Tongue (tissue), 2 donors: ENCODE data around the gene CLDN9. TPM values are rescaled to one million over a fixed set of nuclear protein-coding genes. Genes with fewer than 3 reads are reported as not detected.

Experiments used
- DNase-seq: peaks from one replicate; pipeline ENCODE4 v3.0.0-alpha.2; 2015
- total RNA-seq: library from RNA; depleted of rRNA; stranded (reverse); fragments of >200 nt; gene quantifications from one replicate; pipeline ENCODE4 v1.2.3, GENCODE V29; 2014

CLDN9 gene, protein sequence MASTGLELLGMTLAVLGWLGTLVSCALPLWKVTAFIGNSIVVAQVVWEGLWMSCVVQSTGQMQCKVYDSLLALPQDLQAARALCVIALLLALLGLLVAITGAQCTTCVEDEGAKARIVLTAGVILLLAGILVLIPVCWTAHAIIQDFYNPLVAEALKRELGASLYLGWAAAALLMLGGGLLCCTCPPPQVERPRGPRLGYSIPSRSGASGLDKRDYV
- not detected for total RNA-seq

DNA sequence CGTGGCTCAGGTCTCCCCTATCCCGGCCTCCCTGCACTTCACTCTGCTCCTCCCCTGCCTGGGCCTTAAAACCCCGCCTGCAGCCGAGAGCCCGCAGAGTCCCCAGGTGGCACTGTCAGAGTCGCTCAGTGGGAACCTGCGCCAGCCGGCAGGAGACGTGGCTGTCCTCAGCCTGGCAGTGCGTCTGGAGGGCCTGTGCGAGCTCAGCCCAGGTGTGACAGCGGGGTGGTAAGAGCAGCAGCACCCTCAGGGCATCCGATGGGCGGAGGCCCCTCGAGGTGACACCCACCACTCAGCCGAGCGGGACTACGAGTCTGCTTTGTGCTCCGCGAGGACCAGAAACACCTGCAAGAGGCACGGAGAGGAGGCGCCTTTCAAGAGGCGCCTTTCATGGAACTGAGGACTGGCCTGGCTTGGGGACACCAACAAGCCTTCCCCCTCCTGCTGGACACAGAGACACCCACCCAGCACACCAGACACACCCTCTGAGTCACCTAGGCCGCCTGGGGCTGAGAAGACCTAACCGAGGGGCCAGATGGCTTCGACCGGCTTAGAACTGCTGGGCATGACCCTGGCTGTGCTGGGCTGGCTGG lies at the start of gene CLDN9:
TSS of gene CLDN9 (plus strand) at position 96 of the 593 bp plus-strand sequence. CDS start at position 536, 440 bp downstream.
- no peak for DNase-seq

DNA sequence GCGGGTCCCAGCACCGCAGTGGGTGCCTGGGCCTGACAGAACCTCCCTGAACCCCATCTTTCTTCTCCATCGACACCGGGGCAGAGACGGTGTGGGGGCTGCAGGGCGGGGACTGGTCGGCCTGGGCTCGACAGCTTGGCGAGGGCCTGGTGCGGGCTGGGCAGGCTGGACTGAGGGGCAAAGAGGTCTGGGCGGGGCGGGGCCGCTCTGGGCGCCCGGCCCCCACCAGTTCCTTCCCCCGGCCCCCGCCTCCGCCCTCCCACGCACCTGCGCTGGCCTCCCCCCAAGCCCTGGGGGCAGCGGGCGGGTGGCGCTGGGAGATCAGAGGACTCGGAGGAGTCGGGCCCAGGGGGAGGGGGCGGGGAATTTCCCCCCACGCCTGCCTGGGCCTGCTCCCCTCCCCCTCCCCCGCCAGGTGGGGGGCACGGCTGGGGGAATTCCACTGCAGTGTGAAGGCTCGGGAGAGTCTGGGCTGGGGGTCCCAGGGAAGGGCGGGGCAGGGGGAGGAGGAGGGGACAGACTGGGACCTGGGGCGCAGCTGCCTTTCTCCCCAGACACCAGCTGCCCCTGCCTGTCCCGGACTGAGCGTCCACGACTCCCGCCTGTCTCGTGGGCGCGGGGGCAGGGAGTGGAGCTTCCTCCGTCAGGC lies 49.5 kb upstream of the CLDN9 start:
- DNase-seq = peak; percentile 73

GRCh38 chr16:2963723-2964474 lies 48.8 kb upstream of the CLDN9 start, which contains the start of gene KREMEN2:
TSS of gene KREMEN2 (plus strand) at chr16:2964275. CDS start at chr16:2964521, 246 bp downstream.
- peak; percentile 73 for DNase-seq

DNA sequence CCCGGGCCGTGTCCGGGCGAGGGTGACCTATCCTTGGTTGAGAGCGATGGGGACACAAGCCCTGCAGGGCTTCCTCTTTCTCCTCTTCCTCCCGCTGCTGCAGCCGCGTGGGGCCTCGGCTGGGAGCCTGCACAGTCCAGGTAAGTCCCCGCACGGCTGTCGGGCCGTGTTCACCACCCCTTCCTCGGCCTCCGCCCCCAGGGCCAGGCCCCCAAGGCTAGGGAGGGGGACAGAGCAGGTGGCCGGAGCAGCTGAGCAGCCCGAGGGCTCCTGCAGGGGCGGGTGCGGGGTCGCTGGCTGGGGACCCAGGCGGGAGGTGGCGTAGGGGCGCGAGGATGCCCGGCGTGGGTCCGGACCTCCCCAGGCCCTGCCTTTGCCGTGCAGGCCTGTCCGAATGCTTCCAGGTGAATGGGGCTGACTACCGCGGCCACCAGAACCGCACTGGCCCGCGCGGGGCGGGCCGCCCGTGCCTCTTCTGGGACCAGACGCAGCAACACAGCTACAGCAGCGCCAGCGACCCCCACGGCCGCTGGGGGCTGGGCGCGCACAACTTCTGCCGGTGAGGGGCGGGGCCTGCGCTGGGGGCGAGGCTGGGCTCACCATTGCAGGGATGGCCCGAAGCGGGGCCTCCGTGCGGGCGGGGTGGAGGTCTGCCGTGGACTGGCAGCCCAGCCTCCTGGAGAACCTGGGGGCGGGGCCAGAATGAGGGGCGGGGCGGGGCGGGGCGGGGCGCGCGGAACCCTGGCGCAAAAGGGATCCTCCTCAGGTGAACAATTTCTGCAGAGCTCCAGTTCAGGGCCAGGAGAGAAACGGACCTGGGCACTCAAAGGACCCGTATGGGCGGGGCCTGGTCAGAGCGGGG lies 48.0 kb upstream of the CLDN9 start:
- DNase-seq = peak; percentile 82

GRCh38 chr16:2966043-2966807 lies 46.5 kb upstream of the CLDN9 start:
- DNase-seq = no peak

- no peak for DNase-seq
Observed at GRCh38 chr16:2966808-2967191, 45.9 kb upstream of the CLDN9 start.

- DNase-seq = no peak
Observed at GRCh38 chr16:2967211-2967631, 45.5 kb upstream of the CLDN9 start.

GRCh38 chr16:2967721-2968161 lies 45.0 kb upstream of the CLDN9 start:
- DNase-seq = no peak

DNA sequence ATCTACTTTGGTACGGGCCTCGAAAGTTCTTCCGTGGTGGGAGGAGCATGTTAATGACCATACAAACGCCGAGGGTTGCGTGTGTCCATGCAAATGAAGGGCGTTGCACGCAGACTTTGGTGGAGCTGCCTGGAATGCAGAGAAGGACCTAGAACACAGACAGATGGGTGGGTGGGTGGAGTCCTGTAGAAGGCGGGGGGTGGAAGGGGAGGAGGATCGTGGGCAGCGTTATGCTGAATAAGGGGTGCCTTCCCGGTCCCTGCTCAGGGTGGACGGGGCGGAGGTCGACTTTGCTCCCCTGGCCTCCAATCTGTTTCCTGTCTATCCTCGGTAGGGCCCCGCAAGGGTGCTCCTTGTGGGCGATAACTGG lies 44.4 kb upstream of the CLDN9 start:
- no peak for DNase-seq

DNA sequence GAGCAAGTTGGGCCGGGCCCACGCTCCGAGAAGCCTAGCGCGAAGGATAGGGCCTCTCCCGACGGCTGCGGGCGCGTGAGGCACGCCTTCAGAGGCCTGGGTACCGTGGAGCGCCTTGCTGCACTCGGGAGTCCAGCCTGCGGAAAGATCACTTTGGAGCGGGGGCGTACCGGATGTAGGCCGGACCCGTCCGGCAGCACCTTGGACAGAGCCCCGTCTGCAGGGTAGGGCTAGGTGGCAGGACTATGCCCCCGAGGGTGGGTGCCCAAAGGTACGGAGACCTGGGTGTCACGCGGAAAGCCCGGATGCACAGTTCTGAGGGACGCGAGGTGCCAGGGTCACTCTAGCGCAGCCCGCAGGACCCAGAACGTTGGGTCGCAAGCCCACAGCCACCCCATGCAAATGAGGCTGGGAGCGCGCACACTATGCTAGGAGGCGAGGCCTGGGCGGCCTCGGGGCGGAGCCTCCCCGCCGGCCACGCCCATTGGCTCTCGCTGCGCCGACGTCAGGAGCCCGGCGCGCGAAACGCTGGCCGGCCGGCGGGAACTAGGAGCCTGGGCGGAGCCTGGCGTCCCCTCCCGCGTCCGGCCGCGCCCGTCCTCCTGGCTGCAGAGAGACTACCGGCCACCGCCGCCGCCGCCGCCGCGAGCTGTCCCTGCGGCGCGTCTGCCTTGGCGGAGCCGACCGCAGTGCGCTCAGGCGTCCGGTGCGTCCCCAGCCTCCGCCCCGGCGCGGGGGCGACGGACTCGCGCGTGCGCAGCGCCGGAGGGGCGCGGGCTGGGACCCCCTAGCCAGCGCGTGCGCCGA lies 43.8 kb upstream of the CLDN9 start, which contains the start of gene PAQR4:
TSS of gene PAQR4 (plus strand) at position 611 of the 807 bp plus-strand sequence. CDS start 327 bp downstream, outside the sequence.
- DNase-seq = peak; percentile 92

DNA sequence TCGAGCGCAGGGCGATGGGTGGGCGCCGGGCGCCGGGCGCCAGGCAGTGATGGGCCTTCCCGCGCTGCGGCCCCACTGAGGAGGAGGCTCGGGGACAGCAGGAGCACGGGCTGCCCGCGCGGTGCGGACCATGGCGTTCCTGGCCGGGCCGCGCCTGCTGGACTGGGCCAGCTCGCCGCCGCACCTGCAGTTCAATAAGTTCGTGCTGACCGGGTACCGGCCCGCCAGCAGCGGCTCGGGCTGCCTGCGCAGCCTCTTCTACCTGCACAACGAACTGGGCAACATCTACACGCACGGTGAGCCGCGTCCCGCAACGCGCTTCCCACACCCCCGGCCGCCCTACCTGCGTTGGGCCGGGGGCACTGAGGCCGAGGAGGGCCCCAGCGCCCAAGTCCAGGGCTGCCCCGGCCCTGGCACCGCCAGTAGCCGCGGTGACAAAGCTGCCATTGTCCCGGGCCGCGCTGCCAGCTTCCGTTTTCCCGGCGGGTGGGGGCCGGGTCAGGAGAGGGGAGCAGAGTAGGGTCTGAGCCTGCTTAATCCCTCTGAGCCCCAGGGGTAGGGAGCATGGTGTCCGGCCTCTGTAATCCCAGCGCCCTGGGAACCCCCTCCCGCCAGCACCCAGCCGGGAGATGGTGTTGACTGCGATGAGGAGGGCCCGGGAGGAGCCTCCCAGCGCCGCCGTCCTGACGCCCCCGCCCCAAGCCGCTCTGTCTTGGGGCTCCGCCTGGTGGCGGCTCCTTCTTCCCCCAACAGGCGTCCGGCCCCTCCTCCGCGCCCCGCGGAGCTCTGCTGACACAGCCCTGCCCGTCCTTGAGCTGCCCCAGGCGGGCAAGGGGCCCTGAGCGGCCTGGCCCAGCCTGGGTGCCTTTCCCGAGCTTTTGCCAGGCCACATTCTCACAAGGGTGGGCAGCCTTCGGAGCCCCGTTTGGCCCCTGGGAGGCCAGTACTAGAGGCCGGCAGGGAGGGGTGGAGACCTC lies 42.9 kb upstream of the CLDN9 start:
- DNase-seq = no peak

GRCh38 chr16:2970563-2970962 lies 42.2 kb upstream of the CLDN9 start:
- DNase-seq = no peak

DNA sequence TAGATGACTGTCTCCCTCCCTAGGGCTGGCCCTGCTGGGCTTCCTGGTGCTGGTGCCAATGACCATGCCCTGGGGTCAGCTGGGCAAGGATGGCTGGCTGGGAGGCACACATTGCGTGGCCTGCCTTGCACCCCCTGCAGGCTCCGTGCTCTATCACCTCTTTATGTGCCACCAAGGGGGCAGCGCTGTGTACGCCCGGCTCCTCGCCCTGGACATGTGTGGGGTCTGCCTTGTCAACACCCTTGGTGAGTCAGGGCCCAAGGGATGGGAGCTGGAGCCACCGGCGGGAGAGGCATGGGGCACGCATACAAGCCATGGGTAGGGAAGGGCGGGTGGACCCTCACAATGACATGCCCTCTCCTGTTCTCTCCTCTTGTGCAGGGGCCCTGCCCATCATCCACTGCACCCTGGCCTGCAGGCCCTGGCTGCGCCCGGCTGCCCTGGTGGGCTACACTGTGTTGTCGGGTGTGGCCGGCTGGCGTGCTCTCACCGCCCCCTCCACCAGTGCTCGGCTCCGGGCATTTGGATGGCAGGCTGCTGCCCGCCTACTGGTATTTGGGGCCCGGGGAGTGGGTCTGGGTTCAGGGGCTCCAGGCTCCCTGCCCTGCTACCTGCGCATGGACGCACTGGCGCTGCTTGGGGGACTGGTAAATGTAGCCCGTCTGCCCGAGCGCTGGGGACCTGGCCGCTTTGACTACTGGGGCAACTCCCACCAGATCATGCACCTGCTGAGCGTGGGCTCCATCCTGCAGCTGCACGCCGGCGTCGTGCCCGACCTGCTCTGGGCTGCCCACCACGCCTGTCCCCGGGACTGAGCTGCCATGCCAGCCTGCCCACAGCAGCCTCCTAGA lies 41.4 kb upstream of the CLDN9 start:
- no peak for DNase-seq

DNA sequence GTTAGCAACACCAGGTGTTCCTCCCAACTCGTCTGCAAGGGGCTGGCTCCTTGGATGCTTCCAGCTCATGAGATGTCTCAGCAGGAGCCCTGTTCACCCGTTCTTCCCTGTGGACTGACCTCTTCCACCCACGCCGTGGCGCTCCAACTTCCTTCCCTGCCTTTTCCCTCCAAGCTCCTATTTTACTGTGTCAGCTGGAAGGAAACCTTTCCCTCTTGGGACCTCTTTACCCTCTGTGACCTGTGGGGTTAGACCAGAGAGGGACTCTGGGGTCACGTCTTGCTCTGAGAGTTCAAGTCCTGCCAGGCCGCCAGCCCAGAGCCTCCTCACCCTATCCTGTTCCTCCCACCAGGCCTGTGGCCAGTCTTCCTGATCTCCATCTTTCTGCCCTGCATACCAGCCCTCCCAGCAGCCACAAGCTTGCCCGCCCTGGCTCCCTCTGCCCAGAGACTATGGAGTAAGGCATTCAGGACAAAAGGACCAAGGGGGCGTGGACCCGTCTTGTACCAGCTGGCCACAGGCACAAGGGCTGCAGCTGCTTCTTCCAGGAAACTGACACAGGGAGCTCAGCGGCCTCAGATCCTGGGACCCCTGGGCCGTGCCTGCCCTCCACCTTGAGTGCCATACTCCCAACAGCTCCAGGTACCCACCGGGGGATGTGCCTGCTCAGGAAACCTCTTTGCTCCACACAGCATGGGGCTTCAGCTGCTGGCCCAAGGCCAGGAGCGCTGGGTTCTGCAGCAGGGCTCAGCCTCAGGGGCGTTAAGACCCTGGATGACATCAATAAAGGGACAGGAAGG lies 40.5 kb upstream of the CLDN9 start:
- DNase-seq = no peak

DNA sequence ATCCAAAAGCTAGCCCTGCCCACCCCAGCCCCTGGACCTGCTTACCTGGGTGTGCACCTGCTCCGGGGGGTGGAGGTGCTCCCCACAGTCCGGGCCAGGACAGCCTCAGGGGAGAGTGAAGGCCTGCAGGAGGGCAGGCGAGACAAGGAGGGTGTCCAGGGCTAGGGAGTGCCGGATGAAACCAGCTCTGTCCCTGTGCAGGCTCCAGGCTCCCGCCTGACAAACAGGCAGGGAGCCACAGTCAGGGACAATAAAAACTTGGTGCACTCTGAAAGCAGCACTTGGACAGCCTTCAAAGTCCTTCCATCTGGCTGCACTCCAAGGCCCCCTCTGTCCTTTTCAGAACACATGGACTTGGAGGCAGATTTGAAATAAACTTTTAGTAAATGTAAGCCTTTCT lies 39.6 kb upstream of the CLDN9 start:
- DNase-seq = no peak

DNA sequence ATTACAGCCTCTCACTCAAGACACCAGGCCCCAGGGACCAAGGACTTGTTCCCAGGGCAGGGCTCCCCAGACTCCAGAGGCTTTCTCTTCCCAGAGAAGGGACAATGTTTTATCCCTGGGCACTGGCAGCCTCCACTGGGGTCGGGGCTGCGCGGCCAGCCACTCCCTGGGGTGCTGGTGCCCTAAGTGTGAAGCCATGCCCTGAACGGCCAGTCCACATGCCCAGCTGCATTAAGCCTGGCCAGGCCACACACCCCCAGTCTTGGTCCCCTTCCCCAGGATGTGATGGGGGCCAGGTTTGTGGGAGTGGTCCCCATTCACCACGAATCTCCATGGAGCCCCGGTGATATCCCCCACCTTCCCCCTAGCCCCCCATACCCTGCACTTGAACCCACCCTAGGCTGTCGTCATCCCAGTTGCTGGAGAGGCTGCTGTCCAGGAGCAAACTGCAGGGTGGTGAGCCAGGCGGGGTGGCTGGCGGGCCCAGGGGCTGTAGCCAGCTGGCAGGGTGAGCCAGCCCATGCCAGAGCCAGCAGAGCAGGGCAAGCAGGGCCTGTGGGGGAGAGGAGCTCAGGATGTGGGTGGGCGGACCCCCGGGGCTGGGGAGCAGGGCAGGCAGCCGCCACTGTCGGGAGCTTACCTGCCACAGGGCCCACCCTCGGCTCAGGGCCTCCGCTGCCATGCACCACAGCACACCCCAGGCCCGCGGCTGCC lies 39.0 kb upstream of the CLDN9 start:
- no peak for DNase-seq
